ENCODE data around the gene TEX13C.

Gene TEX13C

GRCh38 chrX:125322431-125322830 is 2.8 kb downstream of the TEX13C start:
- DNase-seq: no peak
- Mint-ChIP-seq H3K9me3 (peaks cover 13% of the 10 kb centered on the region), H3K36me3 (ENCODE audit: low read depth) (no peaks in the 10 kb centered on the region), H3K4me1 (no peaks in the 10 kb centered on the region), H3K27ac (no peak overlapping the region), H3K27me3 (ENCODE audit: low read depth, poor library complexity) (no peaks in the 10 kb centered on the region), H3K4me3 (no peak overlapping the region)
- no peak for TF ChIP-seq CTCF (IDR thresholded peaks at IDR 0.05)

- Mint-ChIP-seq H3K27me3 (ENCODE audit: low read depth, poor library complexity) (no peaks in the 10 kb centered on the region), H3K4me3 (no peak overlapping the region), H3K4me1 (no peaks in the 10 kb centered on the region)
Measured at GRCh38 chrX:125326599-125326998, 6.9 kb downstream of the TEX13C start.

GRCh38 chrX:125327891-125328290 is 8.2 kb downstream of the TEX13C start:
- Mint-ChIP-seq H3K27me3 (ENCODE audit: low read depth, poor library complexity) (no peaks in the 10 kb centered on the region), H3K4me1 (no peaks in the 10 kb centered on the region), H3K27ac (no peak overlapping the region), H3K36me3 (ENCODE audit: low read depth) (no peaks in the 10 kb centered on the region), H3K9me3 (no peaks in the 10 kb centered on the region), H3K4me3 (no peak overlapping the region)
- TF ChIP-seq CTCF (IDR thresholded peaks at IDR 0.05): no peak
- no peak for DNase-seq

More at GRCh38 chrX:125326599-125326998, 6.9 kb downstream of the TEX13C start:
- no peak for TF ChIP-seq CTCF (IDR thresholded peaks at IDR 0.05)
- Mint-ChIP-seq H3K36me3 (ENCODE audit: low read depth) (no peaks in the 10 kb centered on the region), H3K27ac (no peak overlapping the region), H3K9me3 (no peaks in the 10 kb centered on the region)
- no peak for DNase-seq

- no peak for TF ChIP-seq CTCF (IDR thresholded peaks at IDR 0.05)
- Mint-ChIP-seq H3K4me1 (no peaks in the 10 kb centered on the region), H3K9me3 (no peaks in the 10 kb centered on the region), H3K27me3 (ENCODE audit: low read depth, poor library complexity) (no peaks in the 10 kb centered on the region), H3K4me3 (no peak overlapping the region), H3K36me3 (ENCODE audit: low read depth) (no peaks in the 10 kb centered on the region), H3K27ac (no peak overlapping the region)
- no peak for DNase-seq
Measured at GRCh38 chrX:125333583-125333982, 13.9 kb downstream of the TEX13C start.

GRCh38 chrX:125340490-125340889 is 20.8 kb downstream of the TEX13C start:
- H3K4me3 Mint-ChIP-seq: no peak overlapping the region
- H3K9me3 Mint-ChIP-seq: peaks cover 21% of the 10 kb centered on the region
- no peaks in the 10 kb centered on the region for H3K36me3 Mint-ChIP-seq (ENCODE audit: low read depth)
- H3K27ac Mint-ChIP-seq: no peak overlapping the region
- no peak for DNase-seq
- no peaks in the 10 kb centered on the region for H3K27me3 Mint-ChIP-seq (ENCODE audit: low read depth, poor library complexity)
- no peaks in the 10 kb centered on the region for H3K4me1 Mint-ChIP-seq
- no peak for TF ChIP-seq CTCF (IDR thresholded peaks at IDR 0.05)

- H3K9me3 Mint-ChIP-seq: peaks cover 12% of the 10 kb centered on the region
- TF ChIP-seq CTCF (IDR thresholded peaks at IDR 0.05): no peak
- peaks cover 8% of the 10 kb centered on the region for H3K4me1 Mint-ChIP-seq
- no peaks in the 10 kb centered on the region for H3K27me3 Mint-ChIP-seq (ENCODE audit: low read depth, poor library complexity)
- no peaks in the 10 kb centered on the region for H3K36me3 Mint-ChIP-seq (ENCODE audit: low read depth)
- no peak overlapping the region for H3K27ac Mint-ChIP-seq
- H3K4me3 Mint-ChIP-seq: no peak overlapping the region
- DNase-seq: no peak
Measured at GRCh38 chrX:125374169-125374568, 54.5 kb downstream of the TEX13C start.

All from nephron progenitor cell (in vitro differentiated cells).